ENCODE measurements around the gene SLC4A4.

The SLC4A4 gene

GRCh38 chr4:71568131-71568530, 229.3 kb downstream of the SLC4A4 start:
- H3K36me3 ChIP-seq (ENCODE audit: insufficient read depth, low read length), result no peaks in the 10 kb centered on the region
- H3K27me3 ChIP-seq (ENCODE audit: insufficient read depth, low read length), result no peaks in the 10 kb centered on the region
- H3K9ac ChIP-seq (ENCODE audit: low read depth, low read length), result no peak overlapping the region; the same call in 1 of the 2 replicates
- peak overlapping the region; percentile 52; the same call in 1 of the 2 replicates for H3K27ac ChIP-seq (ENCODE audit: low read depth, low read length)
- H3K4me3 ChIP-seq (ENCODE audit: low read length), result no peak overlapping the region
- H3K4me1 ChIP-seq (ENCODE audit: insufficient read depth, low read length), result peaks cover 32% of the 10 kb centered on the region
- no peaks in the 10 kb centered on the region for H3K9me3 ChIP-seq (ENCODE audit: insufficient read depth, low read depth, low read length)
- WGBS, result no CpG with 5 or more reads among the region's 1 CpG

GRCh38 chr4:71570492-71570891, 231.7 kb downstream of the SLC4A4 start:
- H3K4me1 ChIP-seq (ENCODE audit: insufficient read depth, low read length), result peaks cover 32% of the 10 kb centered on the region
- H3K36me3 ChIP-seq (ENCODE audit: insufficient read depth, low read length), result no peaks in the 10 kb centered on the region
- no peaks in the 10 kb centered on the region for H3K9me3 ChIP-seq (ENCODE audit: insufficient read depth, low read depth, low read length)
- WGBS, result 82% methylated on average over 3 of the region's 3 CpGs
- no peak overlapping the region for H3K4me3 ChIP-seq (ENCODE audit: low read length)
- H3K9ac ChIP-seq (ENCODE audit: low read depth, low read length), result no peak overlapping the region
- no peak overlapping the region for H3K27ac ChIP-seq (ENCODE audit: low read depth, low read length)
- no peaks in the 10 kb centered on the region for H3K27me3 ChIP-seq (ENCODE audit: insufficient read depth, low read length)

DNA sequence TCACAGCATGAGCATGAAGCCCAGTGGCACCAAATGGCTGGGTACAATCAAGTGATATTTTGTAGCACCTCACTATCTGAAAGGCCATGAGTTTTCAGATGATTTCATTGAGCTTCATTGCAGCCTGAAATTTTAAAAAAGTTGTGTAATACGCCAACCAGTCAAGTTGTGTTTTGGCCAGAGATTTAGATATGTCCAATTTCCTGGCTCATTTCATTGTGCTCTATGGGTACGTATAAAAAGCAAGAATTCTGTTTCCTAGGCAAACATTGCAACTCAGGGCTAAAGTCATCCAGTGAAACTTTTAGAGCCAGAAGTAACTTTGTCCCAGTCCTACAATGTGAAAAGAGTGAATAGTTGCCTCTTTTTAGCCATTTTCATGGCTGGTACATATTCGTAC, 232.5 kb downstream of the SLC4A4 start:
- Histone ChIP-seq H3K36me3 (ENCODE audit: insufficient read depth, low read length) (no peaks in the 10 kb centered on the region), H3K27me3 (ENCODE audit: insufficient read depth, low read length) (no peaks in the 10 kb centered on the region), H3K4me1 (ENCODE audit: insufficient read depth, low read length) (peaks cover 32% of the 10 kb centered on the region), H3K9ac (ENCODE audit: low read depth, low read length) (no peak overlapping the region), H3K4me3 (ENCODE audit: low read length) (no peak overlapping the region), H3K9me3 (ENCODE audit: insufficient read depth, low read depth, low read length) (no peaks in the 10 kb centered on the region), H3K27ac (ENCODE audit: low read depth, low read length) (no peak overlapping the region)
- WGBS, result 95% methylated on average over 3 of the region's 3 CpGs

DNA sequence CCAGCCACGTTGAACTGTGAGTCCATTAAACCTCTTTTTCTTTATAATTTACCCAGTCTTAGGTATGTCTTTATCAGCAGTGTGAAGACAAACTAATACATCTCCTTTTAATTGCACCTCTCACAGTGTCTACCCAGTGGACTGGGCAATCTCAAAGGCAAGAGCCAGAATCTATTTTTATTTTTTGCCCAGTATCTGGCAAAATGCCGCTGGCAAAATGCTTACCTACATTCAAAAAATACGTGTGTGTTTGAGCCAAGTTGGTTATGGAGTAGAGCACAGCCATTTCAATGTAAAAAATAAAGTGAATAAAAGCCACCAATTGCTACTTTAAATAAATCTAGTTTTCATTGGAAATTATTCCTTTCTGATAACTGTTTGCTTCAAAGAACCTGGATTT, 245.2 kb downstream of the SLC4A4 start:
- Histone ChIP-seq H3K27me3 (ENCODE audit: insufficient read depth, low read length) (no peaks in the 10 kb centered on the region), H3K9me3 (ENCODE audit: insufficient read depth, low read depth, low read length) (0 out of 2 replicates have a peak, but pooled peaks cover 3% of the 10 kb centered on the region), H3K9ac (ENCODE audit: low read depth, low read length) (no peak overlapping the region), H3K27ac (ENCODE audit: low read depth, low read length) (no peak overlapping the region), H3K4me3 (ENCODE audit: low read length) (no peak overlapping the region), H3K36me3 (ENCODE audit: insufficient read depth, low read length) (no peaks in the 10 kb centered on the region), H3K4me1 (ENCODE audit: insufficient read depth, low read length) (no peaks in the 10 kb centered on the region)
- WGBS, result 96% methylated on average over 3 of the region's 3 CpGs

DNA sequence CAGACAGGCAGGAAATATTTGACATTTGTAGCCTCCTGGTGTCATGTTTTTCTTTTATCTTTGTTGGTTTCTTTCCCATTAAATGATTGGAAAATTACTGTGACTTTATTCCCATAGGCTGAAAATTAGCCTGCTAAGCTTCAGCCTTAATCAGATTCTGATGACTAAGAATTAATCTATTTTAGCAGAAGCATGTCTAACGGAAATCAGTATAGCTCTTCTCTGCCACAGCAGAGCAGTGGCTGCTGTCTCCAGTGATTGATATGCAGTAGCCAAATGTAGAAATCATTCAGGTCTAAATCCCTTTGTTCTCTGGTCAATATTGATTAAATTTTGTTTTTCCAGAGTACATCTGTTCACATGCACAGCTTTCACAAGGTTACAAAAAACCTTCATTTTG, 245.8 kb downstream of the SLC4A4 start:
- Histone ChIP-seq H3K9me3 (ENCODE audit: insufficient read depth, low read depth, low read length) (0 out of 2 replicates have a peak, but pooled peaks cover 3% of the 10 kb centered on the region), H3K4me1 (ENCODE audit: insufficient read depth, low read length) (no peaks in the 10 kb centered on the region), H3K36me3 (ENCODE audit: insufficient read depth, low read length) (no peaks in the 10 kb centered on the region), H3K27me3 (ENCODE audit: insufficient read depth, low read length) (no peaks in the 10 kb centered on the region), H3K27ac (ENCODE audit: low read depth, low read length) (no peak overlapping the region), H3K9ac (ENCODE audit: low read depth, low read length) (no peak overlapping the region), H3K4me3 (ENCODE audit: low read length) (no peak overlapping the region)
- WGBS, result 91% methylated on average over 1 of the region's 1 CpG

DNA sequence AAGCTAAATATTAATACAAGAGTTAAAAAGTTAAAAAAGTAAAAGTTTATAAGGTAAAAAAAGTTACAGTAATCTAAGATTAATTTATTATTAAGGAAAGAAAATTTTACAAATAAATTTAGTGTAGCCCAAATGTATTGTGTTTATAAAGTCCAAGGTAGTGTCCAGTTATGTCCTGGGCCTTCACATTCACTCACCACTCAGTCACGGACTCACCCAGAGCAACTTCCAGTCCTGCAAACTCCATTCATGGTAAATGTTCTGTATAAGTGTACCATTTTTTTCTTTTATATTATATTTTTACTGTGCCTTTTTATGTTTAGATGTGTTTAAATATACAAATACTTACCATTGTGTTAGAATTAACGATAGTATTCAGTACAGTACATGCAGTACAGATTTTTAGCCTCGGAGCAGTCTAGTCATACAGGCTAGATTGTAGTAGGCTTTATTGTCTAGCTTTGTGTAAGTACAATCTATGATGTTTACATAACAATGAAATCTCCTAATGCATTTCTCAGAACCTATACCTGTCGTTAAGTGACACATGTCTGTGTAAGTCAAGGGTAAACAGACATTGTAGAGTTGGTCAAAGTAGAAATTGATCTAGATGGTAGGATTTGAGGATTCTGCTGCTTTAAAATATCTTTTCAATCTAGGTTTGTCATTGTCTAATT, 247.4 kb downstream of the SLC4A4 start:
- WGBS, result 100% methylated on average over 3 of the region's 4 CpGs
- no peak overlapping the region for H3K4me3 ChIP-seq (ENCODE audit: low read length)

DNA sequence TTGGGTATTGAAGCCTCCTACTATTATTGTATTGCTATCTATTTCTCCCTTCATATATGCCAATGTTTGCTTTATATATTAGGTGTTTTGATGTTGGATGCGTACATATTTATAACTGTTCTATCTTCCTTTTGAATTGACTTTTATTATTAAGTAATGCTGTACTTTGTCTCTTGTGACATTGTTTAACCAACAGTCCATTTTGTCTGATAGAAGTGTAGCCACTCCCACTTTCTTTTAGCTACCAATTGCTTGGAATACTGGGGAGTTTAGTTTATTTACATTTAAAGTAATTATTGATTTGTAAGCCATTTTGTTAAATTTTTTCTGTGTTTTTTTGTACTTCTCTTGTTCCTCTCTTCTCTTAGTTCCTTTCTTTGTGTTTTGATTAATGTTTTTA, 249.2 kb downstream of the SLC4A4 start:
- WGBS, result no CpG with 5 or more reads among the region's 1 CpG
- Histone ChIP-seq H3K4me1 (ENCODE audit: insufficient read depth, low read length) (peaks cover 11% of the 10 kb centered on the region), H3K4me3 (ENCODE audit: low read length) (no peak overlapping the region), H3K27ac (ENCODE audit: low read depth, low read length) (no peak overlapping the region), H3K9me3 (ENCODE audit: insufficient read depth, low read depth, low read length) (no peaks in the 10 kb centered on the region), H3K9ac (ENCODE audit: low read depth, low read length) (no peak overlapping the region), H3K36me3 (ENCODE audit: insufficient read depth, low read length) (no peaks in the 10 kb centered on the region), H3K27me3 (ENCODE audit: insufficient read depth, low read length) (no peaks in the 10 kb centered on the region)

More for the DNA sequence above, 247.4 kb downstream of the SLC4A4 start:
- Histone ChIP-seq H3K27me3 (ENCODE audit: insufficient read depth, low read length) (no peaks in the 10 kb centered on the region), H3K4me1 (ENCODE audit: insufficient read depth, low read length) (no peaks in the 10 kb centered on the region), H3K36me3 (ENCODE audit: insufficient read depth, low read length) (no peaks in the 10 kb centered on the region), H3K27ac (ENCODE audit: low read depth, low read length) (no peak overlapping the region), H3K9ac (ENCODE audit: low read depth, low read length) (no peak overlapping the region), H3K9me3 (ENCODE audit: insufficient read depth, low read depth, low read length) (0 out of 2 replicates have a peak, but pooled peaks cover 3% of the 10 kb centered on the region)

GRCh38 chr4:71592793-71593192, 254.0 kb downstream of the SLC4A4 start:
- Histone ChIP-seq H3K9ac (ENCODE audit: low read depth, low read length) (no peak overlapping the region; the same call in 1 of the 2 replicates), H3K36me3 (ENCODE audit: insufficient read depth, low read length) (no peaks in the 10 kb centered on the region), H3K27me3 (ENCODE audit: insufficient read depth, low read length) (no peaks in the 10 kb centered on the region), H3K27ac (ENCODE audit: low read depth, low read length) (peak overlapping the region; percentile 79), H3K4me3 (ENCODE audit: low read length) (peak overlapping the region; percentile 17; the same call in 1 of the 2 replicates), H3K4me1 (ENCODE audit: insufficient read depth, low read length) (peaks cover 33% of the 10 kb centered on the region), H3K9me3 (ENCODE audit: insufficient read depth, low read depth, low read length) (no peaks in the 10 kb centered on the region)
- no CpG with 5 or more reads among the region's 1 CpG for WGBS

DNA sequence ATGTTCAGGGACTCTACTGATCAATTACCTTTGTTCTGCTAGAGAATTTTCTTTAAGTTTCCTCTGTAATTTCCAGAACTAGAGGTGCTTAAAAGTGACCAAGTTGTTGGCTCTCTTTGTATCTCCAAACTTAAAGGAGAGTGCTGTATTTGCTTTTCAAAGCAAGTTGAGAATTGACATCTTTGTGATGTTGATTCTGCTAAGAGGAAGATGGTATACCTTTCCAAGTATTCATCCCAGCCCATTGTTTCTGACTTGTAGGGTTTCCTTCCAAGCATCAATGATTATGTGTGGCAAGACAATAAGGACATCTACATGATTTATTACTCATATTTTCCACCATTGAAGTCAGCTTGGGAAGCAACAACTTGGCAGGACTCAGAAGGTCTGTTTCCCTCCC, 254.5 kb downstream of the SLC4A4 start:
- H3K9ac ChIP-seq (ENCODE audit: low read depth, low read length), result no peak overlapping the region; the same call in 1 of the 2 replicates
- H3K4me1 ChIP-seq (ENCODE audit: insufficient read depth, low read length), result peaks cover 33% of the 10 kb centered on the region
- H3K27ac ChIP-seq (ENCODE audit: low read depth, low read length), result peak overlapping the region; percentile 79
- no peaks in the 10 kb centered on the region for H3K9me3 ChIP-seq (ENCODE audit: insufficient read depth, low read depth, low read length)
- no peaks in the 10 kb centered on the region for H3K27me3 ChIP-seq (ENCODE audit: insufficient read depth, low read length)
- H3K4me3 ChIP-seq (ENCODE audit: low read length), result peak overlapping the region; percentile 17; the same call in 1 of the 2 replicates
- no peaks in the 10 kb centered on the region for H3K36me3 ChIP-seq (ENCODE audit: insufficient read depth, low read length)

DNA sequence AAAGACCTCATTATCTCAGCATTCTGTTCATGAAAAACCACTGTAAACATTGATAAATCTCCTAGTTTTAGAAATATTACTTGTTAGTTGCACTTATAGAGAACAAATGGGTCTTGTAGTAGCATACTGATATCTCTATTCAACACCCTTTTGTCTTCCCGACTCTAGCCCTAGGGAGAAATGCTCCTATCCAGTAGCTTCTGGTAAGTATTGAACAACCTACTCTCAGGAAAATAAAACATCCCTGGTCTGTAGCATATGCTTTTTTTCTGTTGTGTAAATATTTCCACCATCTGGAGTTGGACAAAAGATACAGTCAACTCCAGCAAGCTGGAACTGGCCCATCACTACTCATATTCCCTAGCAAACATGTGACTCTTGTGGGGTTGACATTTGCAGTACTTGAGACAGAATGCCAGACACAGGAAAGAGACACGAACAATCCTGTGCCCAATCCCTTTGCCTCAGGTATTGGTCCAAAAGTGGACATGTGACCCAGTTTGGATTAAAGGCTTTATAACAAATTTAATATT, 256.8 kb downstream of the SLC4A4 start:
- WGBS, result 44% methylated on average over 2 of the region's 2 CpGs
- H3K27ac ChIP-seq (ENCODE audit: low read depth, low read length), result no peak overlapping the region
- no peak overlapping the region for H3K4me3 ChIP-seq (ENCODE audit: low read length)
- H3K4me1 ChIP-seq (ENCODE audit: insufficient read depth, low read length), result peaks cover 33% of the 10 kb centered on the region
- H3K36me3 ChIP-seq (ENCODE audit: insufficient read depth, low read length), result no peaks in the 10 kb centered on the region
- H3K9ac ChIP-seq (ENCODE audit: low read depth, low read length), result no peak overlapping the region
- H3K9me3 ChIP-seq (ENCODE audit: insufficient read depth, low read depth, low read length), result no peaks in the 10 kb centered on the region
- H3K27me3 ChIP-seq (ENCODE audit: insufficient read depth, low read length), result no peaks in the 10 kb centered on the region

- H3K27me3 ChIP-seq (ENCODE audit: insufficient read depth, low read length), result no peaks in the 10 kb centered on the region
- H3K9ac ChIP-seq (ENCODE audit: low read depth, low read length), result no peak overlapping the region
- WGBS, result 91% methylated on average over 3 of the region's 3 CpGs
- H3K4me3 ChIP-seq (ENCODE audit: low read length), result no peak overlapping the region
- no peaks in the 10 kb centered on the region for H3K36me3 ChIP-seq (ENCODE audit: insufficient read depth, low read length)
- no peaks in the 10 kb centered on the region for H3K9me3 ChIP-seq (ENCODE audit: insufficient read depth, low read depth, low read length)
- no peak overlapping the region for H3K27ac ChIP-seq (ENCODE audit: low read depth, low read length)
- peaks cover 8% of the 10 kb centered on the region; the same call in 1 of the 2 replicates for H3K4me1 ChIP-seq (ENCODE audit: insufficient read depth, low read length)
Measured at GRCh38 chr4:71599578-71599977, 260.8 kb downstream of the SLC4A4 start.

All from HUES64 (cell line).